PFSK-1 (cell line): ENCODE results near the gene PHC2.

Source experiments
- FOXP2 ChIP-seq: optimal IDR thresholded peaks from 2 replicates; pipeline ENCODE3; 2011; ENCODE audit warnings: borderline replicate concordance, control low read depth, inconsistent platforms; ENCODE audit not compliant: insufficient read depth; ENCODE audit errors: extremely low read length, extremely low read depth
- POLR2AphosphoS5 ChIP-seq: IDR thresholded peaks from 2 replicates; pipeline ENCODE4 v1.6.1; 2012; ENCODE audit warnings: low read depth, mild to moderate bottlenecking, control low read depth, low read length, moderate library complexity
- SIN3A ChIP-seq: IDR thresholded peaks from 2 replicates; pipeline ENCODE4 v1.6.1; 2012; ENCODE audit warnings: mild to moderate bottlenecking, low read length, moderate library complexity, borderline replicate concordance; ENCODE audit not compliant: insufficient read depth
- TAF1 ChIP-seq: IDR thresholded peaks from 2 replicates; pipeline ENCODE4 v1.6.1; 2012; ENCODE audit warnings: low read length, control low read depth, borderline replicate concordance; ENCODE audit not compliant: insufficient read depth
- TF ChIP-seq, protein P1 (sequence below), 2 experiments: IDR thresholded peaks; 2 replicates each; pipeline versions ENCODE4 v1.6.1 to v1.8.0; 2011 to 2012; ENCODE audit warnings: low read depth in 2 of 2, low read length in 2 of 2, control low read depth in 1 of 2, inconsistent platforms in 1 of 2, mild to moderate bottlenecking in 1 of 2, moderate library complexity in 1 of 2; ENCODE audit not compliant: insufficient read depth in 1 of 2

PHC2 gene

DNA sequence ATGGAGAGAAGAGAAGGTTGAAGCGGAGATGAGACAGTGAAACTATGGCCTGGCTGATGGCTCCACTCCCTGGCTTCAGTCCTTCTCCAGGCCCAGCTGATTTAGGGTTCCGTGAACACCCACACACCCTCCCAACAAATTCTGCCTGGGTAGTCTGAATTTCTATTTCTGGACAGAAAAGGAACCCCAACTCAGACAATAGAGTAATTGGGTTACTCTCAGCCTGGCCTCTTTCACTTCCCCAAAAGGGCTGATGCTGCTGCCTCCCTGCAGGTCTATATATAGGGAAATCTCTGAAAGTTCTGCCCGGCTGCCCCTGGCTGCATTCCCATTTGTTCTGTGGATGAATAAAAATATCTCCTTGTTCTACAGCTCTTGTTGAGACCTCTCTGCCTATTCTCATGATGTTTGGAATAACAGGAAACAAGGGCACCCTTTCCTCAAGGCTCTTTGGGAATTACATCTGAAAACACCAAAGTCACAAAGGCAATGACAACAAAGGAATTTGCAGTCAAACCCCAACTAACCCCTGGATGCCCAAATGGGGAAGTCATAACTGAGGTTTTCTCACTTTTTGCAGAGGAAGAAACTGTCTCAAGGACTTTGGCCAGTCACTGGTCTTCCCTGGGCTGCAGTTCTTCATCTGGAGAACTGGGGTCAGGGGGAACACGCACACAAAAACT, 30.2 kb upstream of the PHC2 start:
- TF ChIP-seq, protein P1, sequence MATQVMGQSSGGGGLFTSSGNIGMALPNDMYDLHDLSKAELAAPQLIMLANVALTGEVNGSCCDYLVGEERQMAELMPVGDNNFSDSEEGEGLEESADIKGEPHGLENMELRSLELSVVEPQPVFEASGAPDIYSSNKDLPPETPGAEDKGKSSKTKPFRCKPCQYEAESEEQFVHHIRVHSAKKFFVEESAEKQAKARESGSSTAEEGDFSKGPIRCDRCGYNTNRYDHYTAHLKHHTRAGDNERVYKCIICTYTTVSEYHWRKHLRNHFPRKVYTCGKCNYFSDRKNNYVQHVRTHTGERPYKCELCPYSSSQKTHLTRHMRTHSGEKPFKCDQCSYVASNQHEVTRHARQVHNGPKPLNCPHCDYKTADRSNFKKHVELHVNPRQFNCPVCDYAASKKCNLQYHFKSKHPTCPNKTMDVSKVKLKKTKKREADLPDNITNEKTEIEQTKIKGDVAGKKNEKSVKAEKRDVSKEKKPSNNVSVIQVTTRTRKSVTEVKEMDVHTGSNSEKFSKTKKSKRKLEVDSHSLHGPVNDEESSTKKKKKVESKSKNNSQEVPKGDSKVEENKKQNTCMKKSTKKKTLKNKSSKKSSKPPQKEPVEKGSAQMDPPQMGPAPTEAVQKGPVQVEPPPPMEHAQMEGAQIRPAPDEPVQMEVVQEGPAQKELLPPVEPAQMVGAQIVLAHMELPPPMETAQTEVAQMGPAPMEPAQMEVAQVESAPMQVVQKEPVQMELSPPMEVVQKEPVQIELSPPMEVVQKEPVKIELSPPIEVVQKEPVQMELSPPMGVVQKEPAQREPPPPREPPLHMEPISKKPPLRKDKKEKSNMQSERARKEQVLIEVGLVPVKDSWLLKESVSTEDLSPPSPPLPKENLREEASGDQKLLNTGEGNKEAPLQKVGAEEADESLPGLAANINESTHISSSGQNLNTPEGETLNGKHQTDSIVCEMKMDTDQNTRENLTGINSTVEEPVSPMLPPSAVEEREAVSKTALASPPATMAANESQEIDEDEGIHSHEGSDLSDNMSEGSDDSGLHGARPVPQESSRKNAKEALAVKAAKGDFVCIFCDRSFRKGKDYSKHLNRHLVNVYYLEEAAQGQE (IDR thresholded peaks at IDR 0.05; ENCODE audit: insufficient read depth in 1 of 2, low read depth in 2 of 2, low read length in 2 of 2), result no peak
- no peak for TF ChIP-seq FOXP2
- TF ChIP-seq POLR2AphosphoS5, result no peak
- no peak for TF ChIP-seq TAF1
- TF ChIP-seq SIN3A, result no peak

DNA sequence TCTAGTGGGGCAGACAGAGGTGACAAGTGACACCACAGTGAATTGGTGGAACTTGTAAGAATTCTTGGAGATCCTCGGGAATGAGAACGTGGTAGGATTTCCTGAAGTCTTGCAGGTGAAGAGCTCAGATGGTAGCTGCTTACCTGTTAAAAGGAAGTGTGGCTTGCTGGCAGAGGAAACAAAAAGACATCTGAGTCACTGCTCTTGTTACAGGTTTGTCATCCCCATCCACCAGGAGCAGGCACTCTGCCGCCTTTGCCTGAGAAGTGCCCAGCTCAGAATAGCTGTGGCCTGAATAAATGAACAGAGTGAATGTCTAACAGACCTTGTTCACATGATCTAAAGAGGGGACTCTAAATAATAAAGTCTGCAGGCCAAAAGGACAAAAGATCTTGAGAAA, 29.2 kb upstream of the PHC2 start:
- TF ChIP-seq, protein P1 (IDR thresholded peaks at IDR 0.05; ENCODE audit: insufficient read depth in 1 of 2, low read depth in 2 of 2, low read length in 2 of 2), result no peak
- TF ChIP-seq TAF1 (no peak), POLR2AphosphoS5 (no peak), SIN3A (no peak), FOXP2 (no peak)

- TF ChIP-seq SIN3A, result no peak
- no peak for TF ChIP-seq TAF1
- TF ChIP-seq, protein P1 (IDR thresholded peaks at IDR 0.05; ENCODE audit: insufficient read depth in 1 of 2, low read depth in 2 of 2, low read length in 2 of 2), result no peak
- TF ChIP-seq POLR2AphosphoS5, result no peak
- no peak for TF ChIP-seq FOXP2
Measured at GRCh38 chr1:33459691-33460090, 28.8 kb upstream of the PHC2 start.

DNA sequence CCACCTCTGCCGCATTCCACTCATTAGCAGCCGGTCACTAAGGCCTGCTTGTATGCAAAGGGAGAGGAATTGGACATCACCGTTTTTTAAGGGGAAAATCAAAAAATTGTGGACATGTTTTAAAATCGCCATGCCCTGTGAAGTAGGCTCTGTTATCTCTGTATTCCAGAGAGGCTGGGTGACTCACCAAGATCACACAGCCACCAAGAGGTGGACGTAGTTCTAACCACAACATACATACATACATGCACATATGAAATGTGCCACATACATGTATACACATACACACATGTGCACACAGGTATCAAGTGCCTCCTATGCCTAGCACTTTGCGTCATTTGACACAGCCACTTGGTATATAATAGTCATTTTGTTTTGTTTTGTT, 25.6 kb upstream of the PHC2 start:
- TF ChIP-seq FOXP2 (no peak), POLR2AphosphoS5 (no peak), TAF1 (no peak), SIN3A (no peak)
- TF ChIP-seq, protein P1 (IDR thresholded peaks at IDR 0.05; ENCODE audit: insufficient read depth in 1 of 2, low read depth in 2 of 2, low read length in 2 of 2), result no peak
